ENCODE results near the gene UROC1. TPM values are rescaled to one million over a fixed set of nuclear protein-coding genes. Genes with fewer than 3 reads are reported as not detected.

UROC1 gene
- total and polyA plus RNA-seq, 2 of the 13 experiments (the other 11 are each of a cell fraction or from before 2014, with no cell fraction given), result 0.71 to 1.3 TPM

- TF ChIP-seq, protein P1, sequence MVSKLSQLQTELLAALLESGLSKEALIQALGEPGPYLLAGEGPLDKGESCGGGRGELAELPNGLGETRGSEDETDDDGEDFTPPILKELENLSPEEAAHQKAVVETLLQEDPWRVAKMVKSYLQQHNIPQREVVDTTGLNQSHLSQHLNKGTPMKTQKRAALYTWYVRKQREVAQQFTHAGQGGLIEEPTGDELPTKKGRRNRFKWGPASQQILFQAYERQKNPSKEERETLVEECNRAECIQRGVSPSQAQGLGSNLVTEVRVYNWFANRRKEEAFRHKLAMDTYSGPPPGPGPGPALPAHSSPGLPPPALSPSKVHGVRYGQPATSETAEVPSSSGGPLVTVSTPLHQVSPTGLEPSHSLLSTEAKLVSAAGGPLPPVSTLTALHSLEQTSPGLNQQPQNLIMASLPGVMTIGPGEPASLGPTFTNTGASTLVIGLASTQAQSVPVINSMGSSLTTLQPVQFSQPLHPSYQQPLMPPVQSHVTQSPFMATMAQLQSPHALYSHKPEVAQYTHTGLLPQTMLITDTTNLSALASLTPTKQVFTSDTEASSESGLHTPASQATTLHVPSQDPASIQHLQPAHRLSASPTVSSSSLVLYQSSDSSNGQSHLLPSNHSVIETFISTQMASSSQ (IDR thresholded peaks at IDR 0.05; ENCODE audit: low read depth), result no peak
- TF ChIP-seq, protein P1 (CRISPR knock-in tag; IDR thresholded peaks at IDR 0.05; ENCODE audit: borderline replicate concordance), result no peak
- TF ChIP-seq ZNF256 (CRISPR knock-in tag; conservative IDR thresholded peaks at IDR 0.05), result no peak
- TF ChIP-seq, protein P2, sequence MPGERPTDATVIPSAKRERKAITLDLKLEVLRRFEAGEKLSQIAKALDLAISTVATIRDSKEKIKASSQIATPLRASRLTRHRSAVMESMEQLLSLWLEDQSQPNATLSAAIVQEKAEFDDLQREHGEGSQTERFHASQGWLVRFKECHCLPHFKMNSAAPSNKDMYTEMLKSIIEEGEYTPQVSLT (CRISPR knock-in tag; IDR thresholded peaks at IDR 0.05; ENCODE audit: borderline replicate concordance, low read depth), result no peak
- no peak for TF ChIP-seq ZNF282 (IDR thresholded peaks at IDR 0.05; ENCODE audit: partially characterized antibody)
- TF ChIP-seq FOXO4 (CRISPR knock-in tag; conservative IDR thresholded peaks at IDR 0.05), result no peak
- TF ChIP-seq ZNF205 (CRISPR knock-in tag; IDR thresholded peaks at IDR 0.05), result no peak
Measured at GRCh38 chr3:126445506-126445905, 72.1 kb downstream of the UROC1 start (continued).

DNA sequence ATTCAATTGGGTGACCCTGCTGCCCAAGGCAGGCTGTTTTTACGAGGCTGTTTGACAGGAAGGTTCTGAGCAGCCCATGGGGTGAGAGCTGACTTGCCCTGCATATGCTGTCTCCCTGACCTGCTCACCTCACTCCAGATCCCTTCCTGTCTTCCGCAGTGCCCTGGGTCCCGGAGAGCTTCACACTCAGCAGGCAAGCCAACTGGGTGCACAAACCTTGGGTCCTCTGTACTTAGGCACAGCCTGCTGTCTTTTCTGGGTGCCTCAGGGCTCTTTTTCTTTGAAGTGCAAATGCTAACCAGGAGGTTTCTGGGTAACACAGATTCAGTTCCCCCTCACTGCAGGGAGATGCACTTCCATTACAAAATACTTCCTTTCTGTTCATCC, 74.7 kb downstream of the UROC1 start:
- Histone ChIP-seq H3K4me1 (ENCODE audit: insufficient read depth, low read length) (peaks cover 17% of the 10 kb centered on the region), H3K79me2 (ENCODE audit: insufficient read depth, low read length) (no peaks in the 10 kb centered on the region), H3K9ac (ENCODE audit: insufficient read depth, low read depth, low read length) (no peak overlapping the region), H3K4me3 (replicated peaks in 1 of 3; ENCODE audit: insufficient read depth in 1 of 3, low read depth in 2 of 3, low read length in 3 of 3) (no peak overlapping the region), H3K27ac (ENCODE audit: extremely low read length, insufficient read depth, low read length) (no peak overlapping the region), H3K9me3 (ENCODE audit: low read length) (no peaks in the 10 kb centered on the region), H3K4me2 (ENCODE audit: low read depth, low read length) (no peak overlapping the region), H3K36me3 (replicated peaks in 1 of 2; ENCODE audit: control insufficient read depth in 1 of 2, insufficient read depth in 2 of 2, low read length in 2 of 2) (peaks cover 9 to 35% of the 10 kb centered on the region in 2 experiments; a peak in 4 of 5 replicates), H4K20me1 (ENCODE audit: insufficient read depth, low read length) (0 out of 2 replicates have a peak, but pooled peaks cover 3% of the 10 kb centered on the region), H2AFZ (ENCODE audit: low read length) (no peak overlapping the region), H3K27me3 (ENCODE audit: control insufficient read depth in 1 of 2, insufficient read depth in 2 of 2, low read length in 2 of 2) (no peaks in the 10 kb centered on the region)
- ATAC-seq (no peak), FAIRE-seq (no peak), DNase-seq (ENCODE audit: low spot score) (no peak)
- ChIA-PET POLR2A (no interaction called here), CTCF (ENCODE audit: low intra/inter-chr PET ratio, low total read pairs) (no interaction called here)
- in situ Hi-C loops (cut with HindIII; ENCODE audit: extremely low pct_ligation_motif_present, low pct_unique_long_range_greater_than_20kb), result no loop called here
- WGBS (ENCODE audit: low lambda C conversion rate), result 97% methylated on average over 3 of the region's 3 CpGs
- BruUV-seq (replicated peaks), result no TSS peak
- intact Hi-C loops (cut with micrococcal nuclease; ENCODE audit: unreplicated experiment), result no loop called here
- TF ChIP-seq TCF7L2 (IDR thresholded peaks at IDR 0.05; ENCODE audit: low read depth, low read length) (no peak), SMARCE1 (IDR thresholded peaks at IDR 0.05; ENCODE audit: borderline replicate concordance) (no peak), ZNF430 (CRISPR knock-in tag; IDR thresholded peaks at IDR 0.05) (no peak), CHCHD3 (CRISPR knock-in tag; IDR thresholded peaks at IDR 0.05) (no peak), ZNF614 (CRISPR knock-in tag; IDR thresholded peaks at IDR 0.05; ENCODE audit: borderline replicate concordance) (no peak)
- TF ChIP-seq, protein P3, sequence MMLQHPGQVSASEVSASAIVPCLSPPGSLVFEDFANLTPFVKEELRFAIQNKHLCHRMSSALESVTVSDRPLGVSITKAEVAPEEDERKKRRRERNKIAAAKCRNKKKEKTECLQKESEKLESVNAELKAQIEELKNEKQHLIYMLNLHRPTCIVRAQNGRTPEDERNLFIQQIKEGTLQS (CRISPR knock-in tag; IDR thresholded peaks at IDR 0.05), result no peak
- TF ChIP-seq, protein P4, sequence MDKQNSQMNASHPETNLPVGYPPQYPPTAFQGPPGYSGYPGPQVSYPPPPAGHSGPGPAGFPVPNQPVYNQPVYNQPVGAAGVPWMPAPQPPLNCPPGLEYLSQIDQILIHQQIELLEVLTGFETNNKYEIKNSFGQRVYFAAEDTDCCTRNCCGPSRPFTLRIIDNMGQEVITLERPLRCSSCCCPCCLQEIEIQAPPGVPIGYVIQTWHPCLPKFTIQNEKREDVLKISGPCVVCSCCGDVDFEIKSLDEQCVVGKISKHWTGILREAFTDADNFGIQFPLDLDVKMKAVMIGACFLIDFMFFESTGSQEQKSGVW (CRISPR knock-in tag; IDR thresholded peaks at IDR 0.05; ENCODE audit: borderline replicate concordance), result no peak
